Left renal pelvis (tissue), 4 donors: ENCODE results near the gene TPGS2. TPM values are rescaled to one million over a fixed set of nuclear protein-coding genes. Genes with fewer than 3 reads are reported as not detected.
A peak's percentile ranks its signal among the peaks of the same experiment; 100 is the strongest.
"Not testable (repeated sequence)": the region's sequence is repeated elsewhere in the genome, so short reads cannot be mapped to it uniquely, and the experiment has no call there.

Experiments used
- DNase-seq, 4 donors: peaks; one replicate each; pipeline ENCODE4 v3.0.0-alpha.2; 2013; ENCODE audit warnings: low read depth in 4 of 4, low spot score in 3 of 4
- polyA plus RNA-seq, 4 donors: library from polyadenylated mRNA; unstranded; fragments of 120-200 nt; gene quantifications; one replicate each; pipeline ENCODE4 v1.2.1, GENCODE V29; 2013; ENCODE audit not compliant: insufficient read length in 4 of 4

TPGS2 gene
- polyA plus RNA-seq, 4 donors: 102 to 151 (median 115) TPM

- no peak for DNase-seq
These were observed 48.1 kb downstream of the TPGS2 start for GRCh38 chr18:36780748-36781147.

GRCh38 chr18:36777566-36777965, 51.2 kb downstream of the TPGS2 start:
- no peak for DNase-seq

- DNase-seq: no peak
These were observed 52.2 kb downstream of the TPGS2 start for GRCh38 chr18:36776650-36777049.

- no peak for DNase-seq
These were observed 53.4 kb downstream of the TPGS2 start for GRCh38 chr18:36775396-36775795.

GRCh38 chr18:36772241-36772723, 56.5 kb downstream of the TPGS2 start:
- DNase-seq: peak; percentile 50 to 60 (median 53)

- no peak for DNase-seq
These were observed 57.6 kb downstream of the TPGS2 start for GRCh38 chr18:36771245-36771644.

GRCh38 chr18:36770315-36770946, 58.4 kb downstream of the TPGS2 start:
- DNase-seq: no peak

- DNase-seq: no peak
These were observed 59.0 kb downstream of the TPGS2 start for GRCh38 chr18:36769611-36770314.

- DNase-seq: no peak
These were observed 59.6 kb downstream of the TPGS2 start for GRCh38 chr18:36769172-36769571.

- DNase-seq: no peak
These were observed 62.0 kb downstream of the TPGS2 start for GRCh38 chr18:36766836-36767235.

- not testable (repeated sequence) for DNase-seq
These were observed 65.8 kb downstream of the TPGS2 start for GRCh38 chr18:36762965-36763364.

- DNase-seq: no peak
These were observed 66.7 kb downstream of the TPGS2 start for GRCh38 chr18:36762074-36762473.

- DNase-seq: no peak
These were observed 67.6 kb downstream of the TPGS2 start for GRCh38 chr18:36761186-36761698.

GRCh38 chr18:36760598-36760997, 68.2 kb downstream of the TPGS2 start:
- no peak for DNase-seq

- DNase-seq: no peak
These were observed 69.5 kb downstream of the TPGS2 start for GRCh38 chr18:36759167-36759776.

GRCh38 chr18:36758623-36759022, 70.2 kb downstream of the TPGS2 start:
- no peak for DNase-seq

- DNase-seq: no peak
These were observed 70.8 kb downstream of the TPGS2 start for GRCh38 chr18:36757991-36758390.

GRCh38 chr18:36757081-36757480, 71.7 kb downstream of the TPGS2 start:
- peak in 3 of 4 donors; percentile 24 to 36 (median 29) for DNase-seq

- DNase-seq: no peak
These were observed 72.6 kb downstream of the TPGS2 start for GRCh38 chr18:36756242-36756641.

- no peak for DNase-seq
These were observed 75.6 kb downstream of the TPGS2 start for GRCh38 chr18:36752929-36753865.
